Measurements from ENCODE around the gene SLC27A2.

DNA sequence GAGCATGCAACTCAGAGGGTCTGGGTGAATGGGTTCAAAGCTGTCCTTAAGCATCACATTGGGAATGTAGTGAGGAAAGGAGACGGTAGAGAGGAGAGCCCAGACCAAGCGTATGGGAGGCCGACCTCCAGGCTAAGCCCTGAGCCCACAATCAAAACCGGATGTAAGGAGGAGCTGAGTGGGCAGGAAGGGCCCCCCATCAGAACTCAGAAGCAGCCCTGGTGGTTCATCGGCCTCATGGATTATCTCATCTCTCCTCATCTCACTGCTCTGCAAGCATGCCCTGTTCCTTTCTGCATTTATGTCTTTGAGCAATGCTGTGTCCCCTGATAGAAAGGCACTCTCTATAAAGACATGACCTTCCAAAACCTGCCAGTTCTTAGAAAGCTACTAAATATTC lies 77.3 kb downstream of the SLC27A2 start:
- TF ChIP-seq, protein P1, sequence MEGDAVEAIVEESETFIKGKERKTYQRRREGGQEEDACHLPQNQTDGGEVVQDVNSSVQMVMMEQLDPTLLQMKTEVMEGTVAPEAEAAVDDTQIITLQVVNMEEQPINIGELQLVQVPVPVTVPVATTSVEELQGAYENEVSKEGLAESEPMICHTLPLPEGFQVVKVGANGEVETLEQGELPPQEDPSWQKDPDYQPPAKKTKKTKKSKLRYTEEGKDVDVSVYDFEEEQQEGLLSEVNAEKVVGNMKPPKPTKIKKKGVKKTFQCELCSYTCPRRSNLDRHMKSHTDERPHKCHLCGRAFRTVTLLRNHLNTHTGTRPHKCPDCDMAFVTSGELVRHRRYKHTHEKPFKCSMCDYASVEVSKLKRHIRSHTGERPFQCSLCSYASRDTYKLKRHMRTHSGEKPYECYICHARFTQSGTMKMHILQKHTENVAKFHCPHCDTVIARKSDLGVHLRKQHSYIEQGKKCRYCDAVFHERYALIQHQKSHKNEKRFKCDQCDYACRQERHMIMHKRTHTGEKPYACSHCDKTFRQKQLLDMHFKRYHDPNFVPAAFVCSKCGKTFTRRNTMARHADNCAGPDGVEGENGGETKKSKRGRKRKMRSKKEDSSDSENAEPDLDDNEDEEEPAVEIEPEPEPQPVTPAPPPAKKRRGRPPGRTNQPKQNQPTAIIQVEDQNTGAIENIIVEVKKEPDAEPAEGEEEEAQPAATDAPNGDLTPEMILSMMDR (conservative IDR thresholded peaks at IDR 0.05 in 1 of 2, IDR thresholded peaks at IDR 0.05 in 1 of 2; ENCODE audit: extremely low read depth in 1 of 2, insufficient read depth in 1 of 2, low read depth in 1 of 2, low read length in 2 of 2): no peak
- no peak for TF ChIP-seq EZH2 (IDR thresholded peaks at IDR 0.05; ENCODE audit: borderline replicate concordance, low read length)
